ENCODE results near the gene XRCC1.

GRCh38 chr19:43548706-43549105 is 26.6 kb downstream of the XRCC1 start:
- TF ChIP-seq CTCF (IDR thresholded peaks at IDR 0.05), result no peak
- TF ChIP-seq USF2 (IDR thresholded peaks at IDR 0.05; ENCODE audit: borderline replicate concordance, low read depth, low read length), result no peak
- no peak for TF ChIP-seq RAD21 (IDR thresholded peaks at IDR 0.05; ENCODE audit: low read length)

Measured in SK-N-SH (cell line).